Smooth muscle cell (in vitro differentiated cells): Measurements from ENCODE around the gene RPTOR. TPM values are rescaled to one million over a fixed set of nuclear protein-coding genes. Genes with fewer than 3 reads are reported as not detected.

Source experiments
- DNase-seq: peaks from one replicate; lab custom pipeline; 2025; ENCODE audit not compliant: unreplicated experiment; lab: John Stamatoyannopoulos, UW
- H2AFZ ChIP-seq: fragments of 200-600 bp; sonication (generic); 2 replicates; pipeline ENCODE4 v1.6.0; 2016; ENCODE audit warnings: antibody characterized with exemption, low read depth, mild to moderate bottlenecking
- H3F3A ChIP-seq: fragments of 200-600 bp; sonication (generic); 2 replicates; pipeline ENCODE4 v1.6.0; 2017; ENCODE audit warnings: antibody characterized with exemption, low read depth
- H3K27ac ChIP-seq: fragments of 200-600 bp; sonication (generic); 2 replicates; pipeline ENCODE4 v1.5.1; 2016; ENCODE audit warnings: low read depth, mild to moderate bottlenecking
- H3K27me3 ChIP-seq: fragments of 200-600 bp; sonication (generic); 2 replicates; pipeline ENCODE4 v1.6.1; 2016; ENCODE audit warnings: low read depth, mild to moderate bottlenecking
- H3K36me3 ChIP-seq: fragments of 200-600 bp; sonication (generic); 2 replicates; pipeline ENCODE4 v1.5.1; 2016; ENCODE audit warnings: low read depth
- H3K4me1 ChIP-seq: fragments of 200-600 bp; sonication (generic); 2 replicates; pipeline ENCODE4 v1.5.1; 2016; ENCODE audit warnings: low read depth
- H3K4me2 ChIP-seq: fragments of 200-600 bp; sonication (generic); 2 replicates; pipeline ENCODE4 v1.6.0; 2016; ENCODE audit warnings: mild to moderate bottlenecking
- H3K4me3 ChIP-seq: fragments of 200-600 bp; sonication (generic); 2 replicates; pipeline ENCODE4 v1.5.1; 2016; ENCODE audit warnings: mild to moderate bottlenecking
- H3K79me2 ChIP-seq: fragments of 200-600 bp; sonication (generic); 2 replicates; pipeline ENCODE4 v1.6.0; 2016; ENCODE audit warnings: low read depth, mild to moderate bottlenecking
- H3K9ac ChIP-seq: fragments of 200-600 bp; sonication (generic); 2 replicates; pipeline ENCODE4 v1.6.0; 2016; ENCODE audit warnings: low read depth
- H3K9me3 ChIP-seq: fragments of 200-600 bp; sonication (generic); replicated peaks from 2 replicates; pipeline ENCODE4 v1.5.1; 2016; ENCODE audit warnings: low read depth
- H4K20me1 ChIP-seq: fragments of 200-600 bp; sonication (generic); 2 replicates; pipeline ENCODE4 v1.6.0; 2016; ENCODE audit warnings: low read depth
- CTCF ChIP-seq: fragments of 200-600 bp; sonication (generic); IDR thresholded peaks from 2 replicates; pipeline ENCODE4 v1.5.1; 2017; ENCODE audit warnings: borderline replicate concordance, mild to moderate bottlenecking, antibody characterized with exemption; ENCODE audit not compliant: insufficient read depth, poor library complexity, severe bottlenecking
- WGBS: methylation state at CpG from one replicate; pipeline ENCODE4 v1.1.7; 2016; ENCODE audit warnings: low lambda C conversion rate; 5-methylcytosine and 5-hydroxymethylcytosine counted together
- polyA plus RNA-seq: library from polyadenylated mRNA; unstranded; fragments of >200 nt; fragmentation: Nextera tagmentation; extraction: Ambion mirVana; gene quantifications from 2 replicates; pipeline ENCODE4 v1.2.1, GENCODE V29; 2016
- total RNA-seq: library from RNA; depleted of rRNA; stranded (reverse); fragments of >200 nt; gene quantifications from 2 replicates; pipeline ENCODE4 v1.2.3, GENCODE V29; 2014

The RPTOR gene
- total and polyA plus RNA-seq, 2 experiments from 2014 or later: 10.6 to 12.2 TPM

GRCh38 chr17:80658821-80659220 lies 114.2 kb downstream of the RPTOR start:
- no peak overlapping the region for H3K9ac ChIP-seq
- H3K36me3 ChIP-seq: no peaks in the 10 kb centered on the region
- WGBS: 91% methylated on average over 8 of the region's 8 CpGs
- TF ChIP-seq CTCF: no peak
- H3F3A ChIP-seq: no peaks in the 10 kb centered on the region
- peaks cover 59% of the 10 kb centered on the region for H4K20me1 ChIP-seq
- no peak overlapping the region for H3K4me3 ChIP-seq
- H2AFZ ChIP-seq: no peak overlapping the region
- peaks cover 64% of the 10 kb centered on the region for H3K79me2 ChIP-seq
- H3K9me3 ChIP-seq: no peaks in the 10 kb centered on the region
- H3K27me3 ChIP-seq: no peaks in the 10 kb centered on the region
- H3K4me1 ChIP-seq: peaks cover 2% of the 10 kb centered on the region
- H3K27ac ChIP-seq: no peak overlapping the region
- H3K4me2 ChIP-seq: no peak overlapping the region
- DNase-seq: no peak

- WGBS: 94% methylated on average over 12 of the region's 12 CpGs
- Histone ChIP-seq H3F3A (no peaks in the 10 kb centered on the region), H3K79me2 (peaks cover 64% of the 10 kb centered on the region), H3K9ac (no peak overlapping the region), H3K27ac (no peak overlapping the region), H3K4me2 (no peak overlapping the region), H3K4me1 (peaks cover 10% of the 10 kb centered on the region), H4K20me1 (peaks cover 66% of the 10 kb centered on the region), H3K36me3 (no peaks in the 10 kb centered on the region), H3K9me3 (no peaks in the 10 kb centered on the region), H2AFZ (no peak overlapping the region), H3K4me3 (no peak overlapping the region), H3K27me3 (no peaks in the 10 kb centered on the region)
- no peak for TF ChIP-seq CTCF
- no peak for DNase-seq
Observed at GRCh38 chr17:80659651-80660050, 115.0 kb downstream of the RPTOR start.

GRCh38 chr17:80660527-80661198 lies 116.0 kb downstream of the RPTOR start:
- Histone ChIP-seq H3K4me2 (no peak overlapping the region), H3F3A (no peaks in the 10 kb centered on the region), H4K20me1 (peaks cover 73% of the 10 kb centered on the region), H3K27me3 (no peaks in the 10 kb centered on the region), H3K9me3 (no peaks in the 10 kb centered on the region), H3K79me2 (peaks cover 59% of the 10 kb centered on the region), H3K27ac (no peak overlapping the region), H3K4me3 (no peak overlapping the region), H3K4me1 (peaks cover 14% of the 10 kb centered on the region), H3K36me3 (no peaks in the 10 kb centered on the region), H3K9ac (no peak overlapping the region), H2AFZ (no peak overlapping the region)
- no peak for TF ChIP-seq CTCF
- DNase-seq: no peak
- 84% methylated on average over 12 of the region's 13 CpGs for WGBS

GRCh38 chr17:80662557-80662956 lies 117.9 kb downstream of the RPTOR start:
- Histone ChIP-seq H3K27ac (no peak overlapping the region), H3K4me1 (peaks cover 14% of the 10 kb centered on the region), H3K9ac (no peak overlapping the region), H3K79me2 (peaks cover 53% of the 10 kb centered on the region), H3K4me2 (no peak overlapping the region), H3F3A (no peaks in the 10 kb centered on the region), H3K9me3 (no peaks in the 10 kb centered on the region), H4K20me1 (peaks cover 85% of the 10 kb centered on the region), H3K27me3 (no peaks in the 10 kb centered on the region), H3K36me3 (no peaks in the 10 kb centered on the region), H2AFZ (no peak overlapping the region), H3K4me3 (no peak overlapping the region)
- no peak for TF ChIP-seq CTCF
- no peak for DNase-seq
- 95% methylated on average over 6 of the region's 6 CpGs for WGBS
